ENCODE data around the gene CD34. TPM values are rescaled to one million over a fixed set of nuclear protein-coding genes. Genes with fewer than 3 reads are reported as not detected.
A peak's percentile ranks its signal among the peaks of the same experiment; 100 is the strongest.

Gene CD34
- total RNA-seq, 4 donors from 2014 or later, result 11.1 to 31.1 (median 17.1) TPM

DNA sequence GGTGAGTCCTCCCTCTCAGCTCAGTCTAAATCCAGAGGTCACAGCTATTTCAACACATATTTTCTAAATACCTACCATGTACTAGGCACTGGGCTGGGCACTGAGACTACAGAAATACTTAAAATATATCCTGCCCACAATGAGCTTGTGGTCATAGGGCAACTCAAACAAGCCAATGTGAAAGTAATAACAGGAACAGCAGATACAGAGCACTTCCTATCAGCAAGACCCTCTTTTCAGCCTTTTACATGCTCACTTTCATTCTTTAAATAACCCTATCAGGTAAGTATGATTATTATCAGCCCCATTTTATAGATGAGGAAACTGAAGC is 71.9 kb downstream of the CD34 start:
- peaks cover 16% of the 10 kb centered on the region for H3K36me3 ChIP-seq
- TF ChIP-seq, protein P1, sequence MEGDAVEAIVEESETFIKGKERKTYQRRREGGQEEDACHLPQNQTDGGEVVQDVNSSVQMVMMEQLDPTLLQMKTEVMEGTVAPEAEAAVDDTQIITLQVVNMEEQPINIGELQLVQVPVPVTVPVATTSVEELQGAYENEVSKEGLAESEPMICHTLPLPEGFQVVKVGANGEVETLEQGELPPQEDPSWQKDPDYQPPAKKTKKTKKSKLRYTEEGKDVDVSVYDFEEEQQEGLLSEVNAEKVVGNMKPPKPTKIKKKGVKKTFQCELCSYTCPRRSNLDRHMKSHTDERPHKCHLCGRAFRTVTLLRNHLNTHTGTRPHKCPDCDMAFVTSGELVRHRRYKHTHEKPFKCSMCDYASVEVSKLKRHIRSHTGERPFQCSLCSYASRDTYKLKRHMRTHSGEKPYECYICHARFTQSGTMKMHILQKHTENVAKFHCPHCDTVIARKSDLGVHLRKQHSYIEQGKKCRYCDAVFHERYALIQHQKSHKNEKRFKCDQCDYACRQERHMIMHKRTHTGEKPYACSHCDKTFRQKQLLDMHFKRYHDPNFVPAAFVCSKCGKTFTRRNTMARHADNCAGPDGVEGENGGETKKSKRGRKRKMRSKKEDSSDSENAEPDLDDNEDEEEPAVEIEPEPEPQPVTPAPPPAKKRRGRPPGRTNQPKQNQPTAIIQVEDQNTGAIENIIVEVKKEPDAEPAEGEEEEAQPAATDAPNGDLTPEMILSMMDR (IDR thresholded peaks at IDR 0.05), result no peak
- TF ChIP-seq POLR2A (IDR thresholded peaks at IDR 0.05) (no peak), EP300 (IDR thresholded peaks at IDR 0.05) (no peak), POLR2AphosphoS5 (IDR thresholded peaks at IDR 0.05) (no peak)
- H3K27me3 ChIP-seq, result no peaks in the 10 kb centered on the region
- no peak for DNase-seq (ENCODE audit: low spot score in 2 of 2)
- H3K4me1 ChIP-seq, result peaks cover 57% of the 10 kb centered on the region
- no peak overlapping the region for H3K4me3 ChIP-seq
- H3K27ac ChIP-seq, result peak overlapping the region; percentile 71
- H3K9me3 ChIP-seq, result no peaks in the 10 kb centered on the region

DNA sequence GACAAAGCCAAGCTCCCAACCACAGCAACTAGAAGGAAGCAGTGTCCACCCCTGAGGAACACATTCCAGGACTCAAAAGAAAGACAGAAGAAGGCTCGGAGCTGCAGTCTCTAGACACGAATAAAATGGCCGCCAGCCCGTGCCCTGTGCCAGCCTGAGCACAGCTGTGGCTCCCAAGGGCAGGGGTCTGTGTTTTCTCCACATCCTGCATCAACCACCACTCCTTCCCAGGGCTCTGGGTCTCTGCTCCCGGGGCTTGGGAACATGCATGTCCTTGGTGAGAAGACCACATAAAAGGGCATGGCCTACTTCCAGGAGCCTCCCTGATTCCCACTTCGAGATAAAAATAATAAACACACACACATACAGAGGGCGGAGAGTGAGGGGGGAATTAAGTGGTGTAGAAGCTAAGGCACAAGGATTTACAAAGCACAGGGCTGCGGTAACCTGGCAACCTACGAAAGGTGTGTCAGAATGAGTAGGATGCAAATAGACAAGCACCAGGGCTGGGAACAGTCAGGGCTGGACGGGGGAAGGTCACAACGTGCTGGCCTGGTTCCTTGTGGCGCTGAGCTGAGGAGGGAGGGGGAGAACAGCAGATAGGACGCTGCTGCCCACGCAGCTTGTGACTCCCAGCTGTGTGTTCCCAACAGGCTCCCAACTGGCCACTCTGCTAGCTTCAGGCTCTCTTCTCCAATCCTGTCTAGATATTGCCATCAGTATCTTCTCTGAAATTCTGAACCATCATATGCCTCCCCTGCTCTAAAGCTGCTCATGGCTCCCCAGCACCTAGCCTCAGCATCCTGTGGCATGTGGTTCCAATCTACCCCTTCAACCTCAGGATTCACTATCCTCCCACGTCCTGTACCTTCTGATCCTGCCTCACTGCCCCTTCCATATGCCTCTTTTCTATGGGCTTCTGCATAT is 72.5 kb downstream of the CD34 start:
- WGBS, result 51% methylated on average over 15 of the region's 15 CpGs
- H3K4me1 ChIP-seq, result peaks cover 58% of the 10 kb centered on the region
- no peak overlapping the region for H3K4me3 ChIP-seq
- no peaks in the 10 kb centered on the region for H3K27me3 ChIP-seq
- H3K27ac ChIP-seq, result peak overlapping the region; percentile 71
- TF ChIP-seq POLR2A (IDR thresholded peaks at IDR 0.05) (no peak), EP300 (IDR thresholded peaks at IDR 0.05) (no peak), POLR2AphosphoS5 (IDR thresholded peaks at IDR 0.05) (no peak)
- TF ChIP-seq, protein P1 (IDR thresholded peaks at IDR 0.05), result no peak
- H3K9me3 ChIP-seq, result no peaks in the 10 kb centered on the region
- DNase-seq (ENCODE audit: low spot score in 2 of 2), result no peak
- peaks cover 16% of the 10 kb centered on the region for H3K36me3 ChIP-seq

DNA sequence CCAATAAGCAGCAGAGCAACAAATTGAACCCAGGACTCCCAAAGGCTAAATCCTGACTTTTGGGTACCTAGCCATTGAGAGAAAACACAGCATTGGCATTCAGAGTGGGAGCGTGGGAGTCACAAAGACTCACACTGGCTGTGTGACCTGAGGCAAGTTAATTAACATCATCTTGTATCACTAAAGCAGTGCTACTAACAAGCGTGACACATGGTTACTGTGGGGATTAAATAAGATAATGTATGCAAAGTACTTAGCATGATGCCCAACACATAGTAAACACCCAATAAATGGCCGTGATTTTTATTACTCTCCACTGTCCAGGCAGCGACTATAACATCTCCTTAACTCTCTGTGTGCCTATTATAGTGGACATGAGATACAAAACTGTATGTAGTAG is 73.3 kb downstream of the CD34 start:
- no peak overlapping the region for H3K4me3 ChIP-seq
- peaks cover 64% of the 10 kb centered on the region for H3K4me1 ChIP-seq
- no peak for DNase-seq (ENCODE audit: low spot score in 2 of 2)
- H3K9me3 ChIP-seq, result no peaks in the 10 kb centered on the region
- H3K27me3 ChIP-seq, result no peaks in the 10 kb centered on the region
- peak overlapping the region; percentile 71 for H3K27ac ChIP-seq
- no peak for TF ChIP-seq POLR2A (IDR thresholded peaks at IDR 0.05)
- TF ChIP-seq, protein P1 (IDR thresholded peaks at IDR 0.05), result no peak
- TF ChIP-seq EP300 (IDR thresholded peaks at IDR 0.05), result no peak
- no peak for TF ChIP-seq POLR2AphosphoS5 (IDR thresholded peaks at IDR 0.05)
- WGBS, result 74% methylated on average over 4 of the region's 4 CpGs
- peaks cover 14% of the 10 kb centered on the region for H3K36me3 ChIP-seq

DNA sequence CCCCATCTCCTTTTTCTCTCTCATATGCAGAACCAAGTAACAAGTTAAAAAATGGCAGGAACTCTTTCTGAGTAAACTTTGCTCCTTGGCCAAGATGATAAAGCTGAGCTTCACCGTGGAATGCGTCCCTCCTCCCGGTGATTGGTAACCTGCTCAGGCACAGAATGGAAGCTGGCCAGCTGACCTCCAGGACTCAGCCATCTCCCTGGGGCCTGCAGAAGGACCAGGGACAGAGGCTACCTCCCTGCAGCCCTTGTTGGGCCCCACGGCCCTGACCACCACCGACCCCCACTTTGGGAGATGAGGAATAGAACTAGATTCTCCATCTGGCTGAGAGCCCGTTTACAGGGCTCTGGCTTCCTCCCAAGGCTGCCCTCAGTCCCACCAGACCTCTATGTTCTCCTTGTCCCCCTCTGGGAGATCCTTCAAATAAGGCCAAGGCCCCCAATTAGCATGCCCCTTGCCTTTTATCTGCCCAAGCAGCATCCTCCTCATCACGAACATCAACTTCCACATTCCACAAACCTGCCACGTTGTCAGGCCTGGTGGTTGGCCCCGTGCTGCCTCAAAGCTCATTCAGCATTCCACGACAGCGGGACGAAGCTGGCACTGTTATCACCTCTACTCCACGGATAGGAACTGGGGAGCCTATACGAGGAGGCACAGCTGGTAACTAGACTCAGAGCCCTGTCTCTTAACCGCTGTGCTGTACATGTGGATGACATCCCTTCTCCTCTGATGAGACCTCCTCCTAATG is 74.2 kb downstream of the CD34 start:
- H3K27ac ChIP-seq, result no peak overlapping the region
- H3K27me3 ChIP-seq, result no peaks in the 10 kb centered on the region
- no peaks in the 10 kb centered on the region for H3K9me3 ChIP-seq
- H3K36me3 ChIP-seq, result peaks cover 12% of the 10 kb centered on the region
- no peak overlapping the region for H3K4me3 ChIP-seq
- TF ChIP-seq POLR2A (IDR thresholded peaks at IDR 0.05) (no peak), EP300 (IDR thresholded peaks at IDR 0.05) (no peak), POLR2AphosphoS5 (IDR thresholded peaks at IDR 0.05) (no peak)
- TF ChIP-seq, protein P1 (IDR thresholded peaks at IDR 0.05), result no peak
- peak in 1 of 2 donors; percentile 35 for DNase-seq (ENCODE audit: low spot score in 2 of 2)
- H3K4me1 ChIP-seq, result peaks cover 64% of the 10 kb centered on the region
- WGBS, result 76% methylated on average over 13 of the region's 15 CpGs

DNA sequence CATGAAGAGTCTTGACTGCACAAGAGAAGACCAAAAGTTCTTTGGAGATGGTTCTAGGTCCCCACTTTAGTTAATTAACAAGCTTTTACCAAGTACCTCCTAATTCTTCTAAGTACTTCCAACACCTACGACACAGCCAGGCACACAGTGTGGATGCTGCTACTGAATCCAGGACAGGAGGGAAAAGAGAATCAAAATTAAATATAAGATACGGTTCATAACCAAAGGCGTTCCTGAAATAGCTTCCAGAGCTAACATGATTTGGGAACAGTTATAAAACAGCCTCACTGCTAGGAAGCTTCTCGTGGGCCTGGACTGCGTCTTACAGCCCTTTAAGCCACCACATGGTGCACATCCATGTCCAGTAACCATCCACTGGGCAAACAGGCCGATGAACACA is 75.0 kb downstream of the CD34 start:
- 93% methylated on average over 6 of the region's 6 CpGs for WGBS
- no peaks in the 10 kb centered on the region for H3K27me3 ChIP-seq
- no peak for TF ChIP-seq POLR2AphosphoS5 (IDR thresholded peaks at IDR 0.05)
- TF ChIP-seq EP300 (IDR thresholded peaks at IDR 0.05), result no peak
- peaks cover 65% of the 10 kb centered on the region for H3K4me1 ChIP-seq
- no peak overlapping the region for H3K4me3 ChIP-seq
- no peaks in the 10 kb centered on the region for H3K9me3 ChIP-seq
- no peak overlapping the region for H3K27ac ChIP-seq
- DNase-seq (ENCODE audit: low spot score in 2 of 2), result peak in 1 of 2 donors; percentile 15
- peaks cover 12% of the 10 kb centered on the region for H3K36me3 ChIP-seq
